GM12801 (cell line): ENCODE data around the gene PGM1.

Experiments
- TF ChIP-seq, protein P1 (sequence below): IDR thresholded peaks from one replicate; pipeline ENCODE4 v1.5.1; 2011; ENCODE audit warnings: control low read depth; ENCODE audit not compliant: insufficient read length; ENCODE audit errors: extremely low read depth

The PGM1 gene

GRCh38 chr1:63593303-63593885 is at the start of gene PGM1:
PGM1 (plus strand) TSS chr1:63593411; CDS start chr1:63593489, 78 bp downstream.
- TF ChIP-seq, protein P1, sequence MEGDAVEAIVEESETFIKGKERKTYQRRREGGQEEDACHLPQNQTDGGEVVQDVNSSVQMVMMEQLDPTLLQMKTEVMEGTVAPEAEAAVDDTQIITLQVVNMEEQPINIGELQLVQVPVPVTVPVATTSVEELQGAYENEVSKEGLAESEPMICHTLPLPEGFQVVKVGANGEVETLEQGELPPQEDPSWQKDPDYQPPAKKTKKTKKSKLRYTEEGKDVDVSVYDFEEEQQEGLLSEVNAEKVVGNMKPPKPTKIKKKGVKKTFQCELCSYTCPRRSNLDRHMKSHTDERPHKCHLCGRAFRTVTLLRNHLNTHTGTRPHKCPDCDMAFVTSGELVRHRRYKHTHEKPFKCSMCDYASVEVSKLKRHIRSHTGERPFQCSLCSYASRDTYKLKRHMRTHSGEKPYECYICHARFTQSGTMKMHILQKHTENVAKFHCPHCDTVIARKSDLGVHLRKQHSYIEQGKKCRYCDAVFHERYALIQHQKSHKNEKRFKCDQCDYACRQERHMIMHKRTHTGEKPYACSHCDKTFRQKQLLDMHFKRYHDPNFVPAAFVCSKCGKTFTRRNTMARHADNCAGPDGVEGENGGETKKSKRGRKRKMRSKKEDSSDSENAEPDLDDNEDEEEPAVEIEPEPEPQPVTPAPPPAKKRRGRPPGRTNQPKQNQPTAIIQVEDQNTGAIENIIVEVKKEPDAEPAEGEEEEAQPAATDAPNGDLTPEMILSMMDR: no peak

DNA sequence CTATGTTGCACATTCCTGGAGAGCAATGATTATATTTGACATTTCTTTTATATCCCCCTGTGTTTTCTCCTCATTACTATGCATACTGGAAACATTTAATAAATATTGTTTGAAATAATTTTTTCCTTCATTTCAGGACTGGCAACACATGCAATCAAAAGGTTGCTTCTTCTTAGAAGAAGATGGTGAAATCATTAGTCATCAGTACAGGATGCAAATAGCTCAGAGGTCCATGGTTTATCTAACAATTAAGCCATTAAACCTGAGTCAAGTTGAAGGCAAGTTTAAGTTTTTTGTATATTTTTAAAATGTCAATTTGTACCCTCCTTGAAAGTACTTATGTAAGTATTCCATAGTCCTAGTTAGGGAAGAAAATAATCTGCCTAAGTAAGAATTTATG is 47.4 kb upstream of the PGM1 start:
- TF ChIP-seq, protein P1: no peak

- TF ChIP-seq, protein P1: no peak
Measured at GRCh38 chr1:63547621-63548294, 45.5 kb upstream of the PGM1 start.

DNA sequence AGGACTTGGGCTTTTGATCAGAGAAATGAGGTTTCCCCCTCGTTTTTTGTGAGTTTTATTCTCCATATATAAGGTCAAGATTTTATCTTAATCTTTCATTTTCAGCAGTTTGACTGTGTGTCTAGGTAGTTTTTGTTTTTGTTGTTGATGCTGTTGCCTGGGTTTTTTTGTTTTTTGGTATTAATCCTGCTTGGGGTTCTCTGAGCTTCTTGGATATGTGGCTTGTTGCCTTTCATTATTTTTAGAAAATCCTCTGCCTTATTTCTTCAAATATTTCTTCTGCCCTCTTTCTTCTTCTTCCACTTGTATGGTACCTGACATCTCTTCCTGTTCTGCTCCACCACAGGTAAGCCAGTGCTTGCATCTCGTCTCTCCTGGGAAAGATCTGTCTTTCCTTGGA is 44.9 kb upstream of the PGM1 start:
- TF ChIP-seq, protein P1: no peak

DNA sequence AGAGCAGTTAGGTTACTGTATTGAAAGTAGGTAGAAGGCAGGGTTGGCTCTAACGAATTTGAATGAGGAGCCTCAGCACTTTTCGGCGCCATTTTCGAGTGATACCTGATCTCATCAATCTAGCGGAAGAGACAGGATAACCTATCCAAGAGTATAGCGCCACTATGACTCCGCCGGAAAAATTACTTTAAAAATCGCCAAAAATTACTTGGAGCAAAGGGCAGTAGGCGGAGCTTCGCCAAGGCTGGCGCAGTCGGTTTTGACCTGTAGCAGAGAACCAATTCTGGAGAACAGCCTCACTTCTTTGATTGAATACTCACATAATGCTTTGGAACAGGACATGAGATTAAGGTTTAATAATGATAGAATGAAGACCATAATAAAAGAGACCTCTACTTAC is 44.3 kb upstream of the PGM1 start:
- TF ChIP-seq, protein P1: no peak

DNA sequence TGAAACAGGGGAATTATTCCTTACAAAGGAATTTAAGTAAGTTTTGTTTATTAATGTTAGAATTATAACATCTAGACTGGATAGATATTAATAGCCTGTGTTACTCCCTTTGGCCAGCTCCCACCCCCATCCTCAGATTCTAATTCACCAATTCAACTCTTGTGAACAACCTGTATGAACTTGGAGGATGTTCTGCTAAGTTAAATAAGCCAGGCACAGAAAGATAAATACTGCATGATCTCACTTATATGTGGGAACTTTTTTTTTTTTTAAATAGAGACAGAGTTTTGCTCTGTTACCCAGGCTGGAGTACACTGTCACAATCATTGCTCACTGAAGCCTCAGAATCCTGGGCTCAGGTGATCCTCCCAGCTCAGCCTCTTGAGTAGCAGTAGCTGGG is 37.7 kb upstream of the PGM1 start:
- TF ChIP-seq, protein P1: no peak

GRCh38 chr1:63557365-63557987 is 35.7 kb upstream of the PGM1 start:
- TF ChIP-seq, protein P1: no peak
